MM.1S (cell line): ENCODE results near the gene SRA1.

ENCODE experiments used
- EZH2 ChIP-seq: fragments of 300-600 bp; sonication (generic); optimal IDR thresholded peaks from 2 replicates; pipeline ENCODE3; 2017; ENCODE audit warnings: low read depth, mild to moderate bottlenecking, antibody characterized with exemption, low read length, mixed read lengths
- TF ChIP-seq, protein P1 (sequence below): fragments of 300-600 bp; sonication (generic); IDR thresholded peaks from 2 replicates; pipeline ENCODE4 v1.5.1; 2016; ENCODE audit warnings: antibody characterized with exemption, low read length, mixed read lengths

DNA sequence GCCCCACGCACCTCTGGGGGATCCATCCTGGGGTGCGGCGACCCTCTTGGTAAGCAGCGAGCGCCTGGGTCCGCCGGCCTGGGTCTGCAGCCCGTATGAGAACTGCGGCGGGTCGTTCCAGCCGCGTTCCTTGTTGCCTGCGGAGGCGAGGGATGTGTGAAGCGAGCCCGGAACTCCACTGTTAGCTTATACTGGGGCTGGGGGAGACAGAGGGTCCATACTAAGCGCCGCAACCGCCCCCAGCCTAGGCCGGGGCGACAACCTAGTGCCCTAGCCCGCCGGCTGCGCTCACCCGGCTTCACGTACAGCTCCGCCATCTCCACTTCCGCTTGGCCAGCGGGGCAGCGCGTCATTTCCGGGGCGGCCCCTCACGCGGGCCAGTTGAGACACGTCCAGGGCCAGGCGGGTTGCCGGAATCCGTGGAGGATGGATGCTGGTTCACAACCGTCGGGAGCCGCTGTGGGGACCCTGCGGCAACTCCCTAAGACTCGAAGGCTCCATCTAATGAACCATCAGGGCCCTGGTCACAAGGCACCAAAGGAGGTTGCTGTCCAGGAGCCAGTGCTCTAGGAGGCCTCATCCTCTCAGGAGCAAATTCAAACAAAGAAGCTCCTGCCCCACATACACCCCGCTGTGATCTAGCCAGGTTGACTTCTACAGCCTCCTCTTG lies at the start of gene SRA1:
- TF ChIP-seq EZH2 = no peak
- TF ChIP-seq, protein P1, sequence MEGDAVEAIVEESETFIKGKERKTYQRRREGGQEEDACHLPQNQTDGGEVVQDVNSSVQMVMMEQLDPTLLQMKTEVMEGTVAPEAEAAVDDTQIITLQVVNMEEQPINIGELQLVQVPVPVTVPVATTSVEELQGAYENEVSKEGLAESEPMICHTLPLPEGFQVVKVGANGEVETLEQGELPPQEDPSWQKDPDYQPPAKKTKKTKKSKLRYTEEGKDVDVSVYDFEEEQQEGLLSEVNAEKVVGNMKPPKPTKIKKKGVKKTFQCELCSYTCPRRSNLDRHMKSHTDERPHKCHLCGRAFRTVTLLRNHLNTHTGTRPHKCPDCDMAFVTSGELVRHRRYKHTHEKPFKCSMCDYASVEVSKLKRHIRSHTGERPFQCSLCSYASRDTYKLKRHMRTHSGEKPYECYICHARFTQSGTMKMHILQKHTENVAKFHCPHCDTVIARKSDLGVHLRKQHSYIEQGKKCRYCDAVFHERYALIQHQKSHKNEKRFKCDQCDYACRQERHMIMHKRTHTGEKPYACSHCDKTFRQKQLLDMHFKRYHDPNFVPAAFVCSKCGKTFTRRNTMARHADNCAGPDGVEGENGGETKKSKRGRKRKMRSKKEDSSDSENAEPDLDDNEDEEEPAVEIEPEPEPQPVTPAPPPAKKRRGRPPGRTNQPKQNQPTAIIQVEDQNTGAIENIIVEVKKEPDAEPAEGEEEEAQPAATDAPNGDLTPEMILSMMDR = no peak
